Hepatocyte (in vitro differentiated cells): ENCODE data around the gene RPTOR.

Experiments
- EZH2phosphoT487 ChIP-seq: fragments of 200-600 bp; sonication (generic); IDR thresholded peaks from one replicate; pipeline ENCODE4 v1.6.1; 2018; ENCODE audit warnings: antibody characterized with exemption, mild to moderate bottlenecking, low read depth, moderate library complexity; ENCODE audit not compliant: unreplicated experiment, severe bottlenecking
- TF ChIP-seq, protein P1 (sequence below): fragments of 200-600 bp; sonication (generic); IDR thresholded peaks from 2 replicates; pipeline ENCODE4 v1.5.1; 2016; ENCODE audit warnings: antibody characterized with exemption, mild to moderate bottlenecking; ENCODE audit not compliant: poor library complexity

DNA sequence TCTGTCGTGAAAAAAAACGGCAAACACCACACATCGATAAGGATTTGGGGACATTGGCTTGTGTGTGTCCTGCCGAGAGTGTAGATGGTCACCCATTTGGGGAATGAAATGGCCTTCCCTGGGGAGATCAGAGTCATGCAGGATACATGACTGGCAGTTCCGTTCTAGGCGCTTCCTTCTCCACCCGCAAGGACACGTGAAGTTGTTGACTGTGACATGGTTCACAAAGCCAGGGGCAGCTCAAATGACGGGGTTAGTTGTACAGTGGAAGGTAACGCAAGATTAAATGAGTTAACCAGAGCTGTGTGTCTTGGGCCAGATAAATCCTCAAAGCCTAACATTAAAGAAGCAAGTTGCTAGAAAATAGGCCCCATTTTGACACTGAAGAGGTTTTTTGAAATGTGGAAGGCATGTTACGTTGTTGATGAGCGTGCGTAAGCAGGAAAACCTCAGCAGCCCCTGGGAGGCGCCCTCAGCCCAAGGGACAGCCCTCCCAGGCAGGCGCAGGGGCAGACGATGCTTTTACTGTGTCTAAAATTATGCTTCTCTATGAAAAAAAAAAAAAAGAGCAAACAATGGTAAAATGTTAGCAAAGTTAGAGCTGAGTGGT is 411.1 kb downstream of the RPTOR start:
- TF ChIP-seq, protein P1, sequence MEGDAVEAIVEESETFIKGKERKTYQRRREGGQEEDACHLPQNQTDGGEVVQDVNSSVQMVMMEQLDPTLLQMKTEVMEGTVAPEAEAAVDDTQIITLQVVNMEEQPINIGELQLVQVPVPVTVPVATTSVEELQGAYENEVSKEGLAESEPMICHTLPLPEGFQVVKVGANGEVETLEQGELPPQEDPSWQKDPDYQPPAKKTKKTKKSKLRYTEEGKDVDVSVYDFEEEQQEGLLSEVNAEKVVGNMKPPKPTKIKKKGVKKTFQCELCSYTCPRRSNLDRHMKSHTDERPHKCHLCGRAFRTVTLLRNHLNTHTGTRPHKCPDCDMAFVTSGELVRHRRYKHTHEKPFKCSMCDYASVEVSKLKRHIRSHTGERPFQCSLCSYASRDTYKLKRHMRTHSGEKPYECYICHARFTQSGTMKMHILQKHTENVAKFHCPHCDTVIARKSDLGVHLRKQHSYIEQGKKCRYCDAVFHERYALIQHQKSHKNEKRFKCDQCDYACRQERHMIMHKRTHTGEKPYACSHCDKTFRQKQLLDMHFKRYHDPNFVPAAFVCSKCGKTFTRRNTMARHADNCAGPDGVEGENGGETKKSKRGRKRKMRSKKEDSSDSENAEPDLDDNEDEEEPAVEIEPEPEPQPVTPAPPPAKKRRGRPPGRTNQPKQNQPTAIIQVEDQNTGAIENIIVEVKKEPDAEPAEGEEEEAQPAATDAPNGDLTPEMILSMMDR: no peak
- no peak for TF ChIP-seq EZH2phosphoT487
